T-helper 2 cell (primary cell): ENCODE data around the gene FUT6.
A peak's percentile ranks its signal among the peaks of the same experiment; 100 is the strongest.

ENCODE experiments used
- DNase-seq, 5 experiments: peaks; one replicate each; pipeline versions ENCODE4 v3.0.0 to v3.0.0-alpha.2; 2012 to 2022

Gene FUT6

GRCh38 chr19:5804516-5805461 is 34.7 kb downstream of the FUT6 start, which contains the start of gene NRTN:
NRTN (plus strand) TSS chr19:5805067; CDS start chr19:5824166, 19,099 bp downstream.
- peak in 3 of 5 experiments; percentile 34 to 51 (median 45) for DNase-seq

- peak; percentile 83 to 91 (median 88) for DNase-seq
Observed at GRCh38 chr19:5803752-5804515, 35.6 kb downstream of the FUT6 start.

- no peak for DNase-seq
Observed at GRCh38 chr19:5803441-5803751, 36.1 kb downstream of the FUT6 start.

- DNase-seq = no peak
Observed at GRCh38 chr19:5801796-5802619, 37.5 kb downstream of the FUT6 start.

- DNase-seq = no peak
Observed at GRCh38 chr19:5800361-5801270, 38.9 kb downstream of the FUT6 start.

GRCh38 chr19:5799247-5800241 is 40.0 kb downstream of the FUT6 start:
- no peak for DNase-seq

GRCh38 chr19:5798244-5798643 is 41.3 kb downstream of the FUT6 start:
- no peak for DNase-seq

- no peak for DNase-seq
Observed at GRCh38 chr19:5795382-5795919, 44.1 kb downstream of the FUT6 start.

- no peak for DNase-seq
Observed at GRCh38 chr19:5793188-5793587, 46.3 kb downstream of the FUT6 start.

- DNase-seq = no peak
Observed at GRCh38 chr19:5792224-5792623, 47.3 kb downstream of the FUT6 start.

GRCh38 chr19:5790559-5791520 is 48.7 kb downstream of the FUT6 start, which contains the start of gene DUS3L:
DUS3L (minus strand) TSS chr19:5791163; CDS start chr19:5791141, 22 bp downstream.
- peak; percentile 87 to 100 (median 94) for DNase-seq

GRCh38 chr19:5789886-5790558 is 49.5 kb downstream of the FUT6 start:
- no peak for DNase-seq

- DNase-seq = no peak
Observed at GRCh38 chr19:5789351-5789761, 50.1 kb downstream of the FUT6 start.

GRCh38 chr19:5788422-5788821 is 51.1 kb downstream of the FUT6 start:
- DNase-seq = no peak

- DNase-seq = no peak
Observed at GRCh38 chr19:5787409-5788182, 51.9 kb downstream of the FUT6 start.

- DNase-seq = no peak
Observed at GRCh38 chr19:5786593-5787408, 52.7 kb downstream of the FUT6 start.
